ENCODE results near the gene LRRTM3.

The LRRTM3 gene

GRCh38 chr10:66940965-66941364 lies 15.1 kb downstream of the LRRTM3 start:
- DNase-seq: no peak

GRCh38 chr10:66941491-66941890 lies 15.7 kb downstream of the LRRTM3 start:
- DNase-seq: no peak

- DNase-seq: no peak
Measured at GRCh38 chr10:66942407-66942806, 16.6 kb downstream of the LRRTM3 start.

GRCh38 chr10:66943590-66943989 lies 17.8 kb downstream of the LRRTM3 start:
- DNase-seq: no peak

- DNase-seq: no peak
Measured at GRCh38 chr10:66951896-66952295, 26.1 kb downstream of the LRRTM3 start.

- DNase-seq: no peak
Measured at GRCh38 chr10:66958466-66958865, 32.6 kb downstream of the LRRTM3 start.

GRCh38 chr10:66964946-66965345 lies 39.1 kb downstream of the LRRTM3 start:
- DNase-seq: no peak

- DNase-seq: no peak
Measured at GRCh38 chr10:66980246-66980815, 54.5 kb downstream of the LRRTM3 start.

- no peak for DNase-seq
Measured at GRCh38 chr10:66981361-66982052, 55.7 kb downstream of the LRRTM3 start.

- DNase-seq: no peak
Measured at GRCh38 chr10:66982053-66982420, 56.2 kb downstream of the LRRTM3 start.

- DNase-seq: no peak
Measured at GRCh38 chr10:66982792-66983474, 57.1 kb downstream of the LRRTM3 start.

- DNase-seq: no peak
Measured at GRCh38 chr10:66983475-66983818, 57.6 kb downstream of the LRRTM3 start.

GRCh38 chr10:66990143-66990830 lies 64.5 kb downstream of the LRRTM3 start:
- no peak for DNase-seq

GRCh38 chr10:66996996-66997395 lies 71.2 kb downstream of the LRRTM3 start:
- DNase-seq: no peak

- DNase-seq: no peak
Measured at GRCh38 chr10:66999762-67000545, 74.1 kb downstream of the LRRTM3 start.

GRCh38 chr10:67004690-67005089 lies 78.9 kb downstream of the LRRTM3 start:
- DNase-seq: no peak

GRCh38 chr10:67005981-67006380 lies 80.1 kb downstream of the LRRTM3 start:
- no peak for DNase-seq

GRCh38 chr10:67011480-67011879 lies 85.6 kb downstream of the LRRTM3 start:
- no peak for DNase-seq

- DNase-seq: no peak
Measured at GRCh38 chr10:67011981-67012380, 86.1 kb downstream of the LRRTM3 start.

- no peak for DNase-seq
Measured at GRCh38 chr10:67015225-67015624, 89.4 kb downstream of the LRRTM3 start.

- no peak for DNase-seq
Measured at GRCh38 chr10:67017218-67017617, 91.4 kb downstream of the LRRTM3 start.

GRCh38 chr10:67022099-67022498 lies 96.3 kb downstream of the LRRTM3 start:
- no peak for DNase-seq

- no peak for DNase-seq
Measured at GRCh38 chr10:67033878-67034277, 108.0 kb downstream of the LRRTM3 start.

Data from activated T-cell treated with anti-CD3 and anti-CD28 coated beads, Interleukin-2, amount 50 U/mL, for 48 hours (primary cell).